Peyer's patch (tissue), 4 donors: Measurements from ENCODE around the gene DNAI7. TPM values are rescaled to one million over a fixed set of nuclear protein-coding genes. Genes with fewer than 3 reads are reported as not detected.

Experiments used
- DNase-seq, 3 donors: peaks; one replicate each; pipeline ENCODE4 v3.0.0-alpha.2; 2017 to 2019
- H3K27ac ChIP-seq, 4 donors: fragments of 200-600 bp; sonication (generic); one replicate each; pipeline ENCODE4 v1.5.1; 2016 to 2019
- H3K27me3 ChIP-seq, 2 donors: fragments of 200-600 bp; sonication (generic); one replicate each; pipeline ENCODE4 v1.5.1; 2019
- H3K36me3 ChIP-seq, 3 donors: fragments of 200-600 bp; sonication (generic); one replicate each; pipeline ENCODE4 v1.5.1; 2016 to 2019
- H3K4me1 ChIP-seq, 4 donors: fragments of 200-600 bp; sonication (generic); one replicate each; pipeline ENCODE4 v1.5.1; 2016 to 2019
- H3K4me3 ChIP-seq, 4 donors: fragments of 200-600 bp; sonication (generic); 1 replicate in 3 of 4; 2 replicates in 1 of 4; pipeline ENCODE4 v1.5.1; 2016 to 2019; ENCODE audit warnings: mild to moderate bottlenecking in 1 of 4
- H3K9me3 ChIP-seq, 4 donors: fragments of 200-600 bp; sonication (generic); one replicate each; pipeline ENCODE4 v1.5.1; 2016 to 2019; ENCODE audit warnings: mild to moderate bottlenecking in 1 of 4
- POLR2A ChIP-seq, 2 donors: fragments of 450-650 bp; IDR thresholded peaks; one replicate each; pipeline ENCODE4 v1.5.1; 2017; ENCODE audit warnings: antibody characterized with exemption in 2 of 2, mild to moderate bottlenecking in 2 of 2, moderate library complexity in 2 of 2
- total RNA-seq, 4 donors: library from RNA; depleted of rRNA; stranded (reverse); fragments of >200 nt; gene quantifications; one replicate each; pipeline ENCODE4 v1.1.0, GENCODE V29; 2016
- TF ChIP-seq, protein P1 (sequence below), 6 experiments: fragments of 450-650 bp in 4 of 6; fragments of 200-600 bp in 2 of 6; sonication (generic) in 1 of 6; IDR thresholded peaks; one replicate each; pipeline ENCODE4 v1.5.1; 2017 to 2019; ENCODE audit warnings: antibody characterized with exemption in 6 of 6, mild to moderate bottlenecking in 3 of 6, moderate library complexity in 1 of 6

DNAI7 gene
- total RNA-seq, 4 donors from 2014 or later: 1.7 TPM; not detected in 3

DNA sequence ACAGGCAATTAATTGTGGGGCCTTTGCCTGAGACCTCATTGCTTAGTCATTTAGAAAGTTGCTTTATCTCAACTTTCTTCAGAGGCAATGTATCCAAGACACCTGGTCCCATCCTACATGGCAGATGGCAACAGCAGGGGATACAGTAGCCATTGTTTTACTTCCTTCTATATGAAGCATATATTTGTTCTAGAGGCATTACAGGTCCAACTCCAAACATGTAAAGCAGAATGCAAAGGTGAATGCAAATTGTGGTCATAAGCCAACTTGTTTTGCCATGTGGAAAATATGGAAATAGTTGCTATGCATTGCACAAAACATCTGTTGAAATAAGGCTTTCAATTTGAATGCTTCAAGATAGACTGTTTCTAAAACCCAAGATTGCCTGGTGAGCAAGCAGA, 136.3 kb downstream of the DNAI7 start:
- H3K27me3 ChIP-seq: no peaks in the 10 kb centered on the region
- no peak for TF ChIP-seq POLR2A (IDR thresholded peaks at IDR 0.05)
- TF ChIP-seq, protein P1, sequence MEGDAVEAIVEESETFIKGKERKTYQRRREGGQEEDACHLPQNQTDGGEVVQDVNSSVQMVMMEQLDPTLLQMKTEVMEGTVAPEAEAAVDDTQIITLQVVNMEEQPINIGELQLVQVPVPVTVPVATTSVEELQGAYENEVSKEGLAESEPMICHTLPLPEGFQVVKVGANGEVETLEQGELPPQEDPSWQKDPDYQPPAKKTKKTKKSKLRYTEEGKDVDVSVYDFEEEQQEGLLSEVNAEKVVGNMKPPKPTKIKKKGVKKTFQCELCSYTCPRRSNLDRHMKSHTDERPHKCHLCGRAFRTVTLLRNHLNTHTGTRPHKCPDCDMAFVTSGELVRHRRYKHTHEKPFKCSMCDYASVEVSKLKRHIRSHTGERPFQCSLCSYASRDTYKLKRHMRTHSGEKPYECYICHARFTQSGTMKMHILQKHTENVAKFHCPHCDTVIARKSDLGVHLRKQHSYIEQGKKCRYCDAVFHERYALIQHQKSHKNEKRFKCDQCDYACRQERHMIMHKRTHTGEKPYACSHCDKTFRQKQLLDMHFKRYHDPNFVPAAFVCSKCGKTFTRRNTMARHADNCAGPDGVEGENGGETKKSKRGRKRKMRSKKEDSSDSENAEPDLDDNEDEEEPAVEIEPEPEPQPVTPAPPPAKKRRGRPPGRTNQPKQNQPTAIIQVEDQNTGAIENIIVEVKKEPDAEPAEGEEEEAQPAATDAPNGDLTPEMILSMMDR (IDR thresholded peaks at IDR 0.05): no peak
- no peaks in the 10 kb centered on the region for H3K36me3 ChIP-seq
- no peak for DNase-seq
- no peaks in the 10 kb centered on the region for H3K9me3 ChIP-seq
- no peaks in the 10 kb centered on the region for H3K4me1 ChIP-seq
- no peak overlapping the region for H3K4me3 ChIP-seq
- H3K27ac ChIP-seq: no peak overlapping the region

Other genes with a start within 250 kb of the DNAI7 start
- 10 to 100 TPM in 3 of 4 donors, 1 to 10 TPM in 1; 3.9 to 36.3 (median 13.7) TPM for gene BCAT1, start 246.1 kb downstream of the DNAI7 start, total RNA-seq
- gene ETFRF1, start 77 bp upstream of the DNAI7 start, total RNA-seq: 10 to 100 TPM; 13.8 to 43.7 (median 32.5) TPM
- 10 to 100 TPM; 17.3 to 27.8 (median 23.2) TPM for gene KRAS, start 55.8 kb upstream of the DNAI7 start, total RNA-seq